HepG2 (cell line): ENCODE data around the gene LHFPL2. TPM values are rescaled to one million over a fixed set of nuclear protein-coding genes. Genes with fewer than 3 reads are reported as not detected.

Experiments used
- ATAC-seq: fragments of 200-7000 bp; cut with Tn5 transposase; 3 replicates; pipeline ENCODE4 v1.9.1; 2020; ENCODE audit warnings: mild to moderate bottlenecking, moderate library complexity
- BruUV-seq: library from RNA; stranded (reverse); fragments of 400-500 nt; replicated peaks from 2 replicates; lab custom pipeline; 2021; lab: Mats Ljungman, UMichigan
- CTCF ChIA-PET: fragments of 300-600 bp; formaldehyde crosslinking; extraction: SDS; loops from one replicate; lab custom pipeline; 2021; ENCODE audit warnings: low total read pairs, inconsistent platforms, low intra/inter-chr PET ratio; lab: Yijun Ruan, JAX
- POLR2A ChIA-PET: fragments of 350-600 bp; sonication (Branson Sonifier 250); formaldehyde crosslinking; loops from one replicate; lab custom pipeline; 2020; ENCODE audit warnings: antibody characterized with exemption, inconsistent platforms; lab: Yijun Ruan, JAX
- DNase-seq: peaks from one replicate; pipeline ENCODE4 v3.0.0-alpha.2; 2015; ENCODE audit warnings: low spot score
- FAIRE-seq: peaks from 3 replicates; lab custom pipeline; 2011; peaks lifted over from hg19 to GRCh38; lab: Jason Lieb, UNC
- H2AFZ ChIP-seq: one replicate; pipeline ENCODE4 v1.6.1; 2011; ENCODE audit warnings: low read length, inconsistent platforms
- H3K27ac ChIP-seq: fragments of 300-600 bp; 3 replicates; pipeline ENCODE4 v1.8.0; 2011; ENCODE audit warnings: mixed run types, mild to moderate bottlenecking, mixed read lengths, low read length, inconsistent platforms; ENCODE audit not compliant: insufficient read depth; ENCODE audit errors: extremely low read length
- H3K27me3 ChIP-seq, 2 experiments: fragments of 200-600 bp in 1 of 2; 2 replicates in 1 of 2; 3 replicates in 1 of 2; pipeline versions ENCODE4 v1.6.0 to v1.8.0; 2011; ENCODE audit warnings: low read length in 2 of 2, mild to moderate bottlenecking in 2 of 2, moderate library complexity in 2 of 2, inconsistent platforms in 1 of 2; ENCODE audit not compliant: insufficient read depth in 2 of 2, control insufficient read depth in 1 of 2
- H3K36me3 ChIP-seq, 2 experiments: fragments of 200-600 bp in 1 of 2; replicated peaks in 1 of 2; 2 replicates in 1 of 2; 3 replicates in 1 of 2; pipeline versions ENCODE4 v1.5.1 to v1.8.0; 2011; ENCODE audit warnings: low read length in 2 of 2, inconsistent platforms in 1 of 2; ENCODE audit not compliant: insufficient read depth in 2 of 2, control insufficient read depth in 1 of 2
- H3K4me1 ChIP-seq: 2 replicates; pipeline ENCODE4 v1.5.1; 2012; ENCODE audit warnings: low read length, inconsistent platforms; ENCODE audit not compliant: insufficient read depth
- H3K4me2 ChIP-seq: 2 replicates; pipeline ENCODE4 v1.6.0; 2011; ENCODE audit warnings: low read depth, low read length, inconsistent platforms
- H3K4me3 ChIP-seq, 3 experiments: fragments of 200-600 bp in 1 of 3; sonication (generic), shearing (Covaris generic) in 1 of 3; replicated peaks in 1 of 3; 2 replicates each; pipeline ENCODE4 v1.5.1; 2011 to 2016; ENCODE audit warnings: low read length in 3 of 3, inconsistent platforms in 2 of 3, low read depth in 2 of 3, mild to moderate bottlenecking in 2 of 3, control low read depth in 1 of 3, mixed read lengths in 1 of 3; ENCODE audit not compliant: insufficient read depth in 1 of 3
- H3K79me2 ChIP-seq: one replicate; pipeline ENCODE4 v1.6.1; 2011; ENCODE audit warnings: low read length, inconsistent platforms; ENCODE audit not compliant: insufficient read depth
- H3K9ac ChIP-seq: 2 replicates; pipeline ENCODE4 v1.6.0; 2011; ENCODE audit warnings: mild to moderate bottlenecking, low read depth, low read length, inconsistent platforms; ENCODE audit not compliant: insufficient read depth
- H3K9me3 ChIP-seq: 2 replicates; pipeline ENCODE4 v1.5.1; 2012; ENCODE audit warnings: mild to moderate bottlenecking, low read length
- H4K20me1 ChIP-seq: 2 replicates; pipeline ENCODE4 v1.6.0; 2011; ENCODE audit warnings: inconsistent platforms, mild to moderate bottlenecking, low read length, moderate library complexity; ENCODE audit not compliant: insufficient read depth
- BATF2 ChIP-seq: sonication (generic); formaldehyde crosslinking; IDR thresholded peaks from 2 replicates; pipeline ENCODE4 v1.8.0; 2022; ENCODE audit warnings: mild to moderate bottlenecking, missing genetic modification reagents, moderate library complexity
- CBX2 ChIP-seq, 2 experiments: fragments of 200-600 bp in 1 of 2; sonication (generic); formaldehyde crosslinking in 1 of 2; IDR thresholded peaks; 2 replicates each; pipeline versions ENCODE4 v1.7.0 to v1.8.1; 2018 to 2022; ENCODE audit warnings: low read depth in 2 of 2, low read length in 1 of 2, mild to moderate bottlenecking in 1 of 2, missing genetic modification reagents in 1 of 2
- ETS1 ChIP-seq: sonication (generic); formaldehyde crosslinking; IDR thresholded peaks from 2 replicates; pipeline ENCODE4 v1.4.0; 2020; ENCODE audit warnings: missing genetic modification reagents
- ETV5 ChIP-seq: IDR thresholded peaks from 2 replicates; pipeline ENCODE4 v1.6.1; 2018; ENCODE audit warnings: missing biosample characterization, missing genetic modification reagents, inconsistent platforms, borderline replicate concordance
- ISX ChIP-seq: sonication (generic); formaldehyde crosslinking; conservative IDR thresholded peaks from 2 replicates; pipeline ENCODE4 v1.5.0; 2020; ENCODE audit warnings: missing genetic modification reagents
- KDM2A ChIP-seq: sonication (generic); formaldehyde crosslinking; IDR thresholded peaks from 2 replicates; pipeline ENCODE4 v1.4.0; 2020; ENCODE audit warnings: low read depth, missing genetic modification reagents, borderline replicate concordance
- LBX2 ChIP-seq: sonication (generic); formaldehyde crosslinking; IDR thresholded peaks from 2 replicates; pipeline ENCODE4 v1.5.0; 2020; ENCODE audit warnings: missing genetic modification reagents, mild to moderate bottlenecking, borderline replicate concordance
- NR2F6 ChIP-seq, 2 experiments: IDR thresholded peaks; 2 replicates each; pipeline ENCODE4 v1.6.1; 2016; ENCODE audit warnings: antibody characterized with exemption in 1 of 2, mild to moderate bottlenecking in 1 of 2
- RFXANK ChIP-seq: IDR thresholded peaks from 2 replicates; pipeline ENCODE4 v1.6.1; 2016
- SIX4 ChIP-seq: sonication (generic); formaldehyde crosslinking; IDR thresholded peaks from 2 replicates; pipeline ENCODE4 v1.4.0; 2020; ENCODE audit warnings: missing genetic modification reagents
- ZBTB10 ChIP-seq: sonication (generic); formaldehyde crosslinking; IDR thresholded peaks from 2 replicates; pipeline ENCODE4 v1.4.0; 2020; ENCODE audit warnings: missing genetic modification reagents, borderline replicate concordance
- ZBTB21 ChIP-seq: sonication (generic); formaldehyde crosslinking; IDR thresholded peaks from 2 replicates; pipeline ENCODE4 v1.4.0; 2020; ENCODE audit warnings: missing genetic modification reagents
- ZBTB26 ChIP-seq: IDR thresholded peaks from 2 replicates; pipeline ENCODE4 v1.6.1; 2016; ENCODE audit warnings: missing compliant biosample characterization, missing genetic modification reagents, borderline replicate concordance
- ZBTB33 ChIP-seq: sonication (generic); formaldehyde crosslinking; IDR thresholded peaks from 2 replicates; pipeline ENCODE4 v1.4.0; 2020; ENCODE audit warnings: missing genetic modification reagents
- ZNF136 ChIP-seq: sonication (generic); formaldehyde crosslinking; IDR thresholded peaks from 2 replicates; pipeline ENCODE4 v1.8.1; 2022; ENCODE audit warnings: low read depth, mild to moderate bottlenecking, moderate library complexity, missing genetic modification reagents
- ZNF709 ChIP-seq: sonication (generic); formaldehyde crosslinking; IDR thresholded peaks from 2 replicates; pipeline ENCODE4 v1.5.0; 2020; ENCODE audit warnings: mild to moderate bottlenecking, missing genetic modification reagents
- WGBS: methylation state at CpG from one replicate; pipeline ENCODE4 v1.1.6; 2017; ENCODE audit warnings: low lambda C conversion rate; 5-methylcytosine and 5-hydroxymethylcytosine counted together
- in situ Hi-C: cut with HindIII; loops from 2 replicates; pipeline ENCODE4 v1.10.0; 2017; ENCODE audit warnings: low pct_unique_long_range_greater_than_20kb; ENCODE audit not compliant: extremely low pct_ligation_motif_present
- intact Hi-C: fragments of 100-400 bp; cut with micrococcal nuclease; formaldehyde crosslinking; loops from one replicate; pipeline ENCODE4 v1.10.0; 2022; ENCODE audit not compliant: unreplicated experiment
- polyA plus RNA-seq, 8 experiments: library from polyadenylated mRNA; depleted of rRNA in 3 of 8; stranded (reverse) in 7 of 8; unstranded in 1 of 8; fragments of >200 nt; fragmentation: Illumina TruSeq in 4 of 8; extraction: Trizol in 4 of 8; gene quantifications; 2 replicates each; pipeline versions ENCODE4 v1.2.1 to v1.2.3, GENCODE V29; 2011 to 2016; ENCODE audit warnings: low read depth in 4 of 8, missing spikeins in 1 of 8, mixed read lengths in 1 of 8; ENCODE audit not compliant: insufficient read depth in 1 of 8
- total RNA-seq, 5 experiments: library from RNA; depleted of rRNA; stranded (reverse); fragments of >200 nt; fragmentation: Illumina TruSeq; extraction: Trizol; gene quantifications; 2 replicates each; pipeline ENCODE4 v1.2.3, GENCODE V29; 2016; ENCODE audit warnings: low read depth in 1 of 5

The LHFPL2 gene
- total and polyA plus RNA-seq, 2 of the 13 experiments (the other 11 are each of a cell fraction or from before 2014, with no cell fraction given): 6.0 to 20.0 TPM

GRCh38 chr5:78569441-78569840, 79.1 kb downstream of the LHFPL2 start:
- ATAC-seq (no peak; the same call in 2 of the 3 replicates), FAIRE-seq (peak; percentile 44), DNase-seq (no peak)
- Histone ChIP-seq H3K4me3 (no peak overlapping the region), H2AFZ (no peak overlapping the region), H3K4me2 (no peak overlapping the region), H3K27ac (no peak overlapping the region), H3K9me3 (no peaks in the 10 kb centered on the region), H3K9ac (no peak overlapping the region), H4K20me1 (no peaks in the 10 kb centered on the region), H3K4me1 (peaks cover 56% of the 10 kb centered on the region), H3K79me2 (peaks cover 17% of the 10 kb centered on the region), H3K36me3 (no peaks in the 10 kb centered on the region; a peak in 2 of 5 replicates), H3K27me3 (no peaks in the 10 kb centered on the region)
- 48% methylated on average over 10 of the region's 10 CpGs for WGBS
- intact Hi-C loops: no loop called here
- ChIA-PET CTCF (no interaction called here), POLR2A (no interaction called here)
- in situ Hi-C loops: no loop called here
- BruUV-seq: no TSS peak
- TF ChIP-seq SIX4 (CRISPR knock-in tag): peak; percentile 48; the same call in 1 of the 2 replicates
- TF ChIP-seq BATF2 (CRISPR knock-in tag): no peak
- TF ChIP-seq LBX2 (CRISPR knock-in tag): no peak
- TF ChIP-seq ZNF136: no peak
- TF ChIP-seq ZBTB10 (CRISPR knock-in tag): 0 out of 2 replicates have a peak, but pooled peaks have one; percentile 64
- peak; percentile 45; the same call in 1 of the 2 replicates for TF ChIP-seq ZBTB33 (CRISPR knock-in tag)
- no peak for TF ChIP-seq ISX
- TF ChIP-seq ZBTB21 (CRISPR knock-in tag): no peak
- TF ChIP-seq RFXANK (CRISPR knock-in tag): no peak
- TF ChIP-seq NR2F6 (IDR thresholded peaks at IDR 0.05): no peak
- TF ChIP-seq NR2F6 (CRISPR knock-in tag; IDR thresholded peaks at IDR 0.05): no peak
- no peak for TF ChIP-seq ZBTB26 (CRISPR knock-in tag)
- no peak for TF ChIP-seq KDM2A (CRISPR knock-in tag)
- no peak for TF ChIP-seq ETS1 (CRISPR knock-in tag)
- TF ChIP-seq ZNF709 (CRISPR knock-in tag): no peak
- no peak for TF ChIP-seq ETV5 (CRISPR knock-in tag)
- no peak for TF ChIP-seq CBX2 (IDR thresholded peaks at IDR 0.05; ENCODE audit: low read depth, low read length)
- TF ChIP-seq CBX2 (CRISPR knock-in tag; IDR thresholded peaks at IDR 0.05; ENCODE audit: low read depth): no peak
